SJSA1 (cell line): ENCODE measurements around the gene CEACAM7. TPM values are rescaled to one million over a fixed set of nuclear protein-coding genes. Genes with fewer than 3 reads are reported as not detected.

ENCODE experiments used
- DNase-seq, 2 experiments: peaks; one replicate each; pipeline ENCODE4 v3.0.0-alpha.2; 2015 to 2020; ENCODE audit warnings: low spot score in 2 of 2, low read depth in 1 of 2
- H3K27ac ChIP-seq: fragments of 250-450 bp; sonication (Bioruptor Pico); 2 replicates; pipeline ENCODE4 v1.5.1; 2020; ENCODE audit warnings: mild to moderate bottlenecking, moderate library complexity
- H3K27me3 ChIP-seq: fragments of 250-450 bp; sonication (Bioruptor Pico); replicated peaks from 2 replicates; pipeline ENCODE4 v1.5.1; 2020; ENCODE audit warnings: mild to moderate bottlenecking, moderate library complexity
- H3K36me3 ChIP-seq: fragments of 250-450 bp; sonication (Bioruptor Pico); 2 replicates; pipeline ENCODE4 v1.5.1; 2020; ENCODE audit warnings: mild to moderate bottlenecking
- H3K4me1 ChIP-seq: fragments of 250-450 bp; sonication (Bioruptor Pico); replicated peaks from 2 replicates; pipeline ENCODE4 v1.6.1; 2021; ENCODE audit warnings: mild to moderate bottlenecking
- H3K4me3 ChIP-seq: fragments of 250-450 bp; sonication (Bioruptor Pico); 2 replicates; pipeline ENCODE4 v1.5.1; 2020; ENCODE audit warnings: mild to moderate bottlenecking
- H3K9me3 ChIP-seq: fragments of 250-450 bp; sonication (Bioruptor Pico); replicated peaks from 2 replicates; pipeline ENCODE4 v1.5.1; 2020; ENCODE audit warnings: mild to moderate bottlenecking
- total RNA-seq: library from RNA; depleted of rRNA; stranded (reverse); fragments of >200 nt; shearing (Covaris generic); gene quantifications from 2 replicates; pipeline ENCODE4 v1.2.3, GENCODE V29; 2014

CEACAM7 gene
- total RNA-seq, 1 experiment from 2014 or later, result not detected

DNA sequence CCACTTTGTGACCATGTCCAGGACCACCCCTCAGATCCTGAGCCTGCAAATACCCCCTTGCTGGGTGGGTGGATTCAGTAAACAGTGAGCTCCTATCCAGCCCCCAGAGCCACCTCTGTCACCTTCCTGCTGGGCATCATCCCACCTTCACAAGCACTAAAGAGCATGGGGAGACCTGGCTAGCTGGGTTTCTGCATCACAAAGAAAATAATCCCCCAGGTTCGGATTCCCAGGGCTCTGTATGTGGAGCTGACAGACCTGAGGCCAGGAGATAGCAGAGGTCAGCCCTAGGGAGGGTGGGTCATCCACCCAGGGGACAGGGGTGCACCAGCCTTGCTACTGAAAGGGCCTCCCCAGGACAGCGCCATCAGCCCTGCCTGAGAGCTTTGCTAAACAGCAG lies 7.7 kb upstream of the CEACAM7 start:
- Histone ChIP-seq H3K9me3 (no peaks in the 10 kb centered on the region; the same call in 1 of the 2 replicates), H3K27ac (no peak overlapping the region), H3K36me3 (no peaks in the 10 kb centered on the region), H3K27me3 (no peaks in the 10 kb centered on the region), H3K4me1 (no peaks in the 10 kb centered on the region), H3K4me3 (no peak overlapping the region)
- peak in 1 of 2 experiments; percentile 16 for DNase-seq

DNA sequence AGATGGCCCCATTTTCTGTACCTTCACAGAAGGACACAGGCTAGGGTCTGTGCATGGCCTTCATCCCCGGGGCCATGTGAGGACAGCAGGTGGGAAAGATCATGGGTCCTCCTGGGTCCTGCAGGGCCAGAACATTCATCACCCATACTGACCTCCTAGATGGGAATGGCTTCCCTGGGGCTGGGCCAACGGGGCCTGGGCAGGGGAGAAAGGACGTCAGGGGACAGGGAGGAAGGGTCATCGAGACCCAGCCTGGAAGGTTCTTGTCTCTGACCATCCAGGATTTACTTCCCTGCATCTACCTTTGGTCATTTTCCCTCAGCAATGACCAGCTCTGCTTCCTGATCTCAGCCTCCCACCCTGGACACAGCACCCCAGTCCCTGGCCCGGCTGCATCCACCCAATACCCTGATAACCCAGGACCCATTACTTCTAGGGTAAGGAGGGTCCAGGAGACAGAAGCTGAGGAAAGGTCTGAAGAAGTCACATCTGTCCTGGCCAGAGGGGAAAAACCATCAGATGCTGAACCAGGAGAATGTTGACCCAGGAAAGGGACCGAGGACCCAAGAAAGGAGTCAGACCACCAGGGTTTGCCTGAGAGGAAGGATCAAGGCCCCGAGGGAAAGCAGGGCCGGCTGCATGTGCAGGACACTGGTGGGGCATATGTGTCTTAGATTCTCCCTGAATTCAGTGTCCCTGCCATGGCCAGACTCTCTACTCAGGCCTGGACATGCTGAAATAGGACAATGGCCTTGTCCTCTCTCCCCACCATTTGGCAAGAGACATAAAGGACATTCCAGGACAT lies 7.0 kb upstream of the CEACAM7 start:
- Histone ChIP-seq H3K9me3 (no peaks in the 10 kb centered on the region; the same call in 1 of the 2 replicates), H3K27ac (no peak overlapping the region), H3K4me1 (no peaks in the 10 kb centered on the region), H3K4me3 (no peak overlapping the region), H3K36me3 (no peaks in the 10 kb centered on the region), H3K27me3 (no peaks in the 10 kb centered on the region)
- DNase-seq, result peak in 1 of 2 experiments; percentile 36

DNA sequence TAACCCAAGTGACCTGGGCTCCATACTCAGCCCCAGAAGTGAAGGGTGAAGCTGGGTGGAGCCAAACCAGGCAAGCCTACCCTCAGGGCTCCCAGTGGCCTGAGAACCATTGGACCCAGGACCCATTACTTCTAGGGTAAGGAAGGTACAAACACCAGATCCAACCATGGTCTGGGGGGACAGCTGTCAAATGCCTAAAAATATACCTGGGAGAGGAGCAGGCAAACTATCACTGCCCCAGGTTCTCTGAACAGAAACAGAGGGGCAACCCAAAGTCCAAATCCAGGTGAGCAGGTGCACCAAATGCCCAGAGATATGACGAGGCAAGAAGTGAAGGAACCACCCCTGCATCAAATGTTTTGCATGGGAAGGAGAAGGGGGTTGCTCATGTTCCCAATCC lies 6.1 kb upstream of the CEACAM7 start:
- Histone ChIP-seq H3K4me3 (no peak overlapping the region), H3K9me3 (no peaks in the 10 kb centered on the region; the same call in 1 of the 2 replicates), H3K27ac (no peak overlapping the region), H3K4me1 (no peaks in the 10 kb centered on the region), H3K36me3 (no peaks in the 10 kb centered on the region), H3K27me3 (no peaks in the 10 kb centered on the region)
- DNase-seq, result no peak

DNA sequence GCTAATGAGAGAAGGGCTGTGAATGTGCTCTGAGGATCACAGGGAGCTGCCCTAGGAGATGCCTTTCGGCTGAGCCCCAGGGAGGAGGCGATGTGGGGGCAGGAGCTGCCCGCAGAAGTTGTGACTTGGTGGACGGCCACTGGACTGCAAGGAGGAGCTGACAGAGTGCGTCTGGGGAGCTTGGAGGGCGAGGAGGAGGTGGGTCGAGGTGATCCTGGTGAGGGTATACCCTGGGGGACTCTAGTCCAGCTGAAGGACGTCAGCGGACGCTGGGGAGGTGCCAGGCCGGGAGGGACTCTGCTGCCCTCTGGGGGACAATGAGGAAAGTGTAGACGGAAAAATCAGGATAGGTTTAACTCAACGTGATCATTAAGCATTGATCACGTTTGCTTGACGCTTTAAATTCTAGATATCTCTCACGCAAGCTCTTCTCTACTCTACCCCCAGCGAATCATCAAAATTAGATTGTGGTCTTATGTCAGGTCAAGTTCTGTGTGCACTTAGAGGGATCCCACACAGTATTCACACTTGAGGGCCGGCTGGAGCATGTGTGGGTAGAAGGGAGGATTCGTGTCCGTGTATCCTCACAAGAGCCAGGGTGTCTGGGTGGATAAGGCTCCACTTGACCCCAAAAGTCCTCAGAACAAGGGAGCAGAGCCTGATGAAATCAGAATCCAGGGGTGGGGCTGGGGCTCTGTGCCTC lies 3.3 kb upstream of the CEACAM7 start:
- H3K4me1 ChIP-seq, result no peaks in the 10 kb centered on the region
- H3K36me3 ChIP-seq, result no peaks in the 10 kb centered on the region
- no peaks in the 10 kb centered on the region for H3K27me3 ChIP-seq
- H3K4me3 ChIP-seq, result no peak overlapping the region
- no peak overlapping the region for H3K27ac ChIP-seq
- H3K9me3 ChIP-seq, result no peaks in the 10 kb centered on the region; the same call in 1 of the 2 replicates
- DNase-seq, result no peak

DNA sequence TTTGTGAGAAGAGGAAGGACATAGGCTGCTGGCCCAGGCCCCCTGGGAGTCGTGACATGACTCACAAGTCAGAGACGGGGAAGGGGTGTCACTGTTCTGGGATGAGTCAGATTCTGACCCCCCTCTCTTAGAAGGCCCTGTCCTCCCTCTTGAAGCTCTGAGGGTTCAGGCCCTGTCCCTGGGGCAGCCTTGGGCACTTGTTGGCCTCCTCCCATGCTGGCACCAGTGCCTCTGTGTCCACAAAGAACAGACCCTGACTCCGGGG lies 2.7 kb upstream of the CEACAM7 start:
- Histone ChIP-seq H3K27ac (no peak overlapping the region), H3K9me3 (no peaks in the 10 kb centered on the region; the same call in 1 of the 2 replicates), H3K36me3 (no peaks in the 10 kb centered on the region), H3K4me3 (no peak overlapping the region), H3K27me3 (no peaks in the 10 kb centered on the region), H3K4me1 (no peaks in the 10 kb centered on the region)
- no peak for DNase-seq

DNA sequence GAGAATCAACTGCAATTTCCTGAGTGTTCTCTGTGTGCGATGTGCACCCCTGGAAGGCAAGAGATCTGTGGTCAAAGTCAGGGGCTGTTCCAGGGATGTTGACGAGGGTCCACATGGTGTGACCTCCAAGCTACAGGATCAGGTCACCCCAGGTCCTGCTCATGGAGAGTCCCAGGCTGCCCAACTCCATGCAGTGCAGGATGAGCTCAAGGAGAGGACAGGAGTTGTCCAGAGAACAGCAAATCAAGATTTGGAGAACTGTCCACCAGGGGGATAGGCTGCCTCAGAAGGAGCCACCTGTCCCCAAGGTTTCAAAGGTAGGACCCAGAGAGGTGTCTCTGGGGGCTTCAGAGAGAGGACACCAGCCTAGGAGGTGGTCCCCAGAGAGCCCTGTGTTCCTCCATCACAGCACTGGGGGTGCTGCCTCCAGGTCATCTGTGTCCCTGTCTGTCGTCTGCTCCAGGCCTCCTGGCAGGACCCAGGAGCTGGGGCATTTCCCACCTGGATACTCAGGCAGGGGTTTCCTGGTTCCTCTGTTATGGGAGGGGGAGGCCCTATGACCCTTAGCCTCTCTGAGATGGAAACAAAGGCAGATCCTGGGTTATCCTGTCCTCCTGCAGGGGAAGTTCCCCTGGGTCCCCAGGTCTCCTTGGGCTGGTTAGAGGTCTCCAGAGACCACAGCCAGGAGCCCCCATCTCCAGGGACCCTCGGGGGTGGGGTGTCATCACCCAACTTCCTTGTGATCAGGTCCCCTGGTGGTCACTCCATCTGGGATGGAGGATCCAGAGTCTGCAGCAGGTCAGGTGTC lies 2.1 kb upstream of the CEACAM7 start:
- Histone ChIP-seq H3K4me1 (no peaks in the 10 kb centered on the region), H3K27me3 (no peaks in the 10 kb centered on the region), H3K36me3 (no peaks in the 10 kb centered on the region), H3K27ac (no peak overlapping the region), H3K4me3 (no peak overlapping the region), H3K9me3 (no peaks in the 10 kb centered on the region; the same call in 1 of the 2 replicates)
- DNase-seq, result no peak

DNA sequence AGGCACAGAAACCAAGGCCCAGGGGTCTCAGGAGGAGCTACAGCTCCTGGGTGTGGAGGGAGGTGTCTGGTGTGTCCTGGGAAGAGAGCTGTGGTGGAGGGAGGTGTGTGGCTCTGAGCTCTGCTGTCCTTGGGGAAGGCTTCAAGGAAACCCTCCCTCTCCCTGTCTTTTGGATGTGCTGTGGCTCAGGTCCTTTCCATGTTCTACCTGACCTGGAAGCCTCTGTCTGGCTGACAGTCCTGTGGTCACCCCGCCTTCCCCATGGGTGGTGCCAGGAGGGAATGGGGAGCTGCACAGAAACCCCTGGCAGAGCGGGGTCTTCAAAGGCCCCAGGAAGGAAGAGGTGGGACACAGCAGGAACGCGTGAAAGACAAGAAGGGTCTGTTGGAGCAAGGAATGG lies 617 bp upstream of the CEACAM7 start:
- Histone ChIP-seq H3K27me3 (no peaks in the 10 kb centered on the region), H3K9me3 (no peaks in the 10 kb centered on the region; the same call in 1 of the 2 replicates)

DNA sequence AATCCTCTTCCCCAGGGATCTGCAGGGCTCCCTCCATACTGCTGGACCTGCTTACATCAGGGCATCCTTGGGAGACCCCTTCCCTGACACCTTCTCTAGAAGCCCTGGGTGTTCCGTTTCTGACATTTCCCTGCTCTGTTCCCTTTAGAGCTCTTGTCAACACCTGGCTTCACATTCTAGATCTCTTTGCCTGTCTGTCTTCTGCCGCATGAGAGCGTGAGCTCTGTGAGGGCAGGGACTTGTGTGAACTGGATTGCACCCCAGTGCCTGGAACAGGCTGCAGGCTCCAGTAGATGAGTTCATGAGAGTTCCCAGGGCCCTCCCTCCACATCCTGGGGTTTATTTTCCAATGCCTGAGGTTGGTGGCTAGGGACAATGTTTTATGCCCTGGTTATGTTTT lies 651 bp downstream of the CEACAM7 start:
- no peaks in the 10 kb centered on the region for H3K4me1 ChIP-seq
- H3K4me3 ChIP-seq, result no peak overlapping the region
- no peaks in the 10 kb centered on the region for H3K36me3 ChIP-seq
- H3K9me3 ChIP-seq, result no peaks in the 10 kb centered on the region; the same call in 1 of the 2 replicates
- no peak overlapping the region for H3K27ac ChIP-seq
- no peak for DNase-seq
- H3K27me3 ChIP-seq, result no peaks in the 10 kb centered on the region

More for the DNA sequence above, 617 bp upstream of the CEACAM7 start:
- no peak overlapping the region for H3K27ac ChIP-seq
- H3K36me3 ChIP-seq, result no peaks in the 10 kb centered on the region
- H3K4me1 ChIP-seq, result no peaks in the 10 kb centered on the region
- no peak for DNase-seq
- no peak overlapping the region for H3K4me3 ChIP-seq

DNA sequence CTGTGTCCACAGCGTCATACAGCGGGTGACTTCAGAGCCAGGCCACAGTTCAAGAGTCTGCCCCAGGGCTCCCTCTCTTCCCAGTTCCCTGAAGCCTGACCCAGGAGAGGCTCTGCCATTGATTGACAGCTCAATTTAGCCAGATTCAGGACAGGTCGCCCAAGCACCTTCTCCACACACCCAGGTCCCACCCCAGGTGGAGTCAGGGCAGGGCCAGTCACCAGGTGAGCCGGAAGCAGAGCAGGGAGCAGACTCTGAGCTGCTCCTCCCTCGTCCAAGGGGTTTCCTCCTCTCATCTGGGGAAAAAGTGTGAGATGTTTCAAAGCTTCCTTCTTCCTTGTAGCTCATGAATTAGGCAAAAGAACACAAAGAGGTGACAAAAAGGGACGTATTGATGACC lies 5.6 kb downstream of the CEACAM7 start:
- H3K4me1 ChIP-seq, result no peaks in the 10 kb centered on the region
- no peak for DNase-seq
- H3K27ac ChIP-seq, result no peak overlapping the region
- H3K4me3 ChIP-seq, result no peak overlapping the region
- H3K9me3 ChIP-seq, result no peaks in the 10 kb centered on the region
- H3K27me3 ChIP-seq, result peaks cover 10% of the 10 kb centered on the region
- no peaks in the 10 kb centered on the region for H3K36me3 ChIP-seq

DNA sequence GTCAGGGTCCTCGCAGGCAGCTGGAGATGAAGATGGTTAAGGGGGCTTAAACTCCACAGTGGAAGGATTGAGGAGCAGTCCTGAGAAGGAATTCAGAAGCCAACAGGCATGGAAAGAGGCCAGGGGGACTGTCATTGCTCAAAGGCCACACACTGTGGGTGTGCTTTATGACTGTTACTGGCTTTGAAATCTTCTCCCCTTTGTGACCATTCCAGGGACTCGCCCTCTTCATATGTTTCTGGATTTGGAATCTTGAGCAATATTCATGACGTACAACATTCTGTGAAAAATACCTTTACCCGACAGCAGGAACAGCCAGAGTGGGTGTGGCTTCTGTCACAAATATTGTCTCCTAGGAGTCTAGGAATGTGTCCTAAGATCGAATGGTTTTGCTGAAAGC lies 16.6 kb downstream of the CEACAM7 start:
- Histone ChIP-seq H3K27me3 (peaks cover 5% of the 10 kb centered on the region; the same call in 1 of the 2 replicates), H3K4me1 (no peaks in the 10 kb centered on the region), H3K36me3 (no peaks in the 10 kb centered on the region)

DNA sequence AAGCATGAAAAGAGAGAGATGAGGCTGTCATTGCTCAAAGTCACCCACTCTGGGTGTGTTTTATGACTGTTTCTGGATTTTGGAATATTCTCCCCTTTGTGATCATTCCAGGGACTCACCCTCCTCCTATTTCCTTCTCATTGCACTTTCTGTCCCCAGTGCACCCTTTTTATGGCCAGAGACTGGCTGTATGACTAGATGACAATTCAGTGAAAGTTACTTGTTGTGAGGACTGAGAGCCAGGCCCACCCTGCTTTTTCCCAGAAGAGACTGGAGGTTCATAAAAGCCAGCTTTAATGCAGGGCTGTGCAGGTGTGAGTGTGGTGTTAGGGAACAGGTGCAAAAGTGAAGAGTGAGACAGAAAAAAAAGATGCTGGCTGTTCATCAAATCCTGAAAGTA lies 17.3 kb downstream of the CEACAM7 start:
- Histone ChIP-seq H3K27me3 (peaks cover 5% of the 10 kb centered on the region; the same call in 1 of the 2 replicates), H3K9me3 (peaks cover 7% of the 10 kb centered on the region), H3K4me3 (no peak overlapping the region), H3K36me3 (no peaks in the 10 kb centered on the region), H3K4me1 (no peaks in the 10 kb centered on the region), H3K27ac (no peak overlapping the region)
- no peak for DNase-seq

More for the DNA sequence above, 16.6 kb downstream of the CEACAM7 start:
- DNase-seq, result no peak
- no peaks in the 10 kb centered on the region for H3K9me3 ChIP-seq
- no peak overlapping the region for H3K4me3 ChIP-seq
- H3K27ac ChIP-seq, result no peak overlapping the region

DNA sequence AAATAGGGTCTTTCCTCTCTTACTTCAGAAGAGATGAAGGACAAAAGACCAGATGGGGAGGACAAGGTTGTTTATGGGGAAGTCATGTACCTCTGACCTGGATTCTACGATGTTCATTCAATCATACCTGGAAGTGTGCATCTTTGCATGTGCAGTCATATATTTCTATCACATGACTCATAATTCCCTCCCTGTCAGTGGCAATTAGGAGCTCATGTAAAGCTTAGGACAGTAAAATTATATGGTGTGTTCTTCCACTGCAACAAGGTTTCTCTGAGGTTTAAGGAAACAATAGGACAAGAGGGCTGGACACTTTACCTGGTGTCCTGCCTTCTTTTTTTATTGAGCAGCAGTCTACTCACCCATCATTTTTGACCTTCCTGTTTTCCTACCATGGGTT lies 19.8 kb downstream of the CEACAM7 start:
- Histone ChIP-seq H3K9me3 (peaks cover 11% of the 10 kb centered on the region), H3K4me1 (no peaks in the 10 kb centered on the region), H3K36me3 (no peaks in the 10 kb centered on the region), H3K27ac (no peak overlapping the region), H3K4me3 (no peak overlapping the region), H3K27me3 (peaks cover 5% of the 10 kb centered on the region; the same call in 1 of the 2 replicates)
- no peak for DNase-seq

DNA sequence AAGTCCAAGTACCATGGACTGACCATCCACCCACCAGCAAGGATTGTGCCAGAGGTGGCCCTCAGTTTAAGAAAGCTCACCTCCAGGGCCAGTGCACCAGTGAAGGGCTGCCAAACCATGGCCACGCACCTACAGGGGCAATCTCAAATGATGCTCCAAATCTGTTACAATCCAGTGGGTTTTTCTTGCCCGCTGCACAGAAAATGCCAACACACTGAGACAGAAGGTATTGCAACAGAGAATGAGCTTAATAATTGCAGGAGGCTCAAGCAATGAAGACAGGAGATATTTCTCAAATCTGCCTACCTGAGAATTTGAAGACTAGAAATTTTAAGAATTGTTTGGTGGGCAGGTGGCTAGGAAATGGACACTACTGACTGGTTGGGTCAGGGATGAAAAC lies 22.0 kb downstream of the CEACAM7 start:
- DNase-seq, result no peak
- Histone ChIP-seq H3K36me3 (no peaks in the 10 kb centered on the region), H3K9me3 (peaks cover 11% of the 10 kb centered on the region), H3K4me1 (no peaks in the 10 kb centered on the region), H3K27me3 (no peaks in the 10 kb centered on the region), H3K4me3 (no peak overlapping the region), H3K27ac (no peak overlapping the region)

DNA sequence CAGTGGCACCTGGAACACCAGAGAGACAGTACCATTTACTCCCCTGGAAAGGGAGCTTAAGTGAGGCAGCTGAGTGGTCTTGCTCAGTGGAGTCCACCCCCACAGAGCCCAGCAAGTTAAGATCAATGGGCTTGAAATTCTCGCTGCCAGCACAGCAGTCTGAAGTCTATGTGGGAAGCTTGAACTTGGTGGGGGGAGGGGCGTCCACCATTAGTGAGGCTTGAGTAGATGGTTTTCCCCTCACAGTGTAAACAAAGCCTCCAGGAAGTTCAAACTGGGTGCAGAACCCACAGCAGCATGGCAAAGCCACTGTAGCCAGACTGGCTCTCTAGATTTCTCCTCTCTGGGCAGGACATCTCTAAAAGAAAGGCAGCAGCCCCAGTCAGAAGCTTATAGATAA lies 30.9 kb downstream of the CEACAM7 start:
- Histone ChIP-seq H3K27me3 (peaks cover 5% of the 10 kb centered on the region), H3K27ac (no peak overlapping the region)
- DNase-seq, result no peak

More for the DNA sequence above, 30.9 kb downstream of the CEACAM7 start:
- Histone ChIP-seq H3K4me1 (no peaks in the 10 kb centered on the region), H3K9me3 (no peaks in the 10 kb centered on the region), H3K36me3 (no peaks in the 10 kb centered on the region), H3K4me3 (no peak overlapping the region)
